Measurements from ENCODE around the gene PLEKHJ1. TPM values are rescaled to one million over a fixed set of nuclear protein-coding genes. Genes with fewer than 3 reads are reported as not detected.

PLEKHJ1 gene
- total and polyA plus RNA-seq, 9 of the 15 experiments (the other 6 are each of a cell fraction or from before 2014, with no cell fraction given): 1.5 to 188 (median 63.9) TPM

DNA sequence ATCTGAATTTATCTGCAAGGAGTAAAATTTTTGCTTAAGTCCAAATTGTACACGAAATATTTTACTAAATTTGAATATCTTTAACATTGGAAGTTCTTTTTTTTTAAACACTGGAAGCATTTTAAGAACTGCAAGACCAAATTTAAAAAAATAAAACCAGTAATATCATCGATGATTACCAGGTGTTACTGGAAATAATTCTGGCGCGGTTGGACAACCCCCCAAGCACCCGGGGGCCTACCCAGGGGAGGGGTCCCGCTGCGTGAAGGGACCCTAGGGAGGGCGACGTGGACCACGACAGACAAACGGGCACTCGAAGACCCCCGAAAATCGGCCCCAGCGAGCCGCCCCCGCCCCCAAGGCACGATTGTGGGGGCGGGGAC is 32.7 kb upstream of the PLEKHJ1 start (continued):
- TF ChIP-seq PURB (CRISPR knock-in tag; IDR thresholded peaks at IDR 0.05; ENCODE audit: low read depth): no peak
- TF ChIP-seq NFIX (CRISPR knock-in tag; IDR thresholded peaks at IDR 0.05; ENCODE audit: low read depth): no peak
- TF ChIP-seq ARID1B (IDR thresholded peaks at IDR 0.05): no peak
- no peak for TF ChIP-seq PYGO2 (tag; IDR thresholded peaks at IDR 0.05)
- no peak for TF ChIP-seq MTA3 (IDR thresholded peaks at IDR 0.05; ENCODE audit: borderline replicate concordance)
- TF ChIP-seq, protein P1, sequence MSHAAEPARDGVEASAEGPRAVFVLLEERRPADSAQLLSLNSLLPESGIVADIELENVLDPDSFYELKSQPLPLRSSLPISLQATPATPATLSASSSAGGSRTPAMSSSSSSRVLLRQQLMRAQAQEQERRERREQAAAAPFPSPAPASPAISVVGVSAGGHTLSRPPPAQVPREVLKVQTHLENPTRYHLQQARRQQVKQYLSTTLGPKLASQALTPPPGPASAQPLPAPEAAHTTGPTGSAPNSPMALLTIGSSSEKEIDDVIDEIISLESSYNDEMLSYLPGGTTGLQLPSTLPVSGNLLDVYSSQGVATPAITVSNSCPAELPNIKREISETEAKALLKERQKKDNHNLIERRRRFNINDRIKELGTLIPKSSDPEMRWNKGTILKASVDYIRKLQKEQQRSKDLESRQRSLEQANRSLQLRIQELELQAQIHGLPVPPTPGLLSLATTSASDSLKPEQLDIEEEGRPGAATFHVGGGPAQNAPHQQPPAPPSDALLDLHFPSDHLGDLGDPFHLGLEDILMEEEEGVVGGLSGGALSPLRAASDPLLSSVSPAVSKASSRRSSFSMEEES (CRISPR knock-in tag; IDR thresholded peaks at IDR 0.05): 0 out of 2 replicates have a peak, but pooled peaks have one; percentile 8
- TF ChIP-seq, protein P2, sequence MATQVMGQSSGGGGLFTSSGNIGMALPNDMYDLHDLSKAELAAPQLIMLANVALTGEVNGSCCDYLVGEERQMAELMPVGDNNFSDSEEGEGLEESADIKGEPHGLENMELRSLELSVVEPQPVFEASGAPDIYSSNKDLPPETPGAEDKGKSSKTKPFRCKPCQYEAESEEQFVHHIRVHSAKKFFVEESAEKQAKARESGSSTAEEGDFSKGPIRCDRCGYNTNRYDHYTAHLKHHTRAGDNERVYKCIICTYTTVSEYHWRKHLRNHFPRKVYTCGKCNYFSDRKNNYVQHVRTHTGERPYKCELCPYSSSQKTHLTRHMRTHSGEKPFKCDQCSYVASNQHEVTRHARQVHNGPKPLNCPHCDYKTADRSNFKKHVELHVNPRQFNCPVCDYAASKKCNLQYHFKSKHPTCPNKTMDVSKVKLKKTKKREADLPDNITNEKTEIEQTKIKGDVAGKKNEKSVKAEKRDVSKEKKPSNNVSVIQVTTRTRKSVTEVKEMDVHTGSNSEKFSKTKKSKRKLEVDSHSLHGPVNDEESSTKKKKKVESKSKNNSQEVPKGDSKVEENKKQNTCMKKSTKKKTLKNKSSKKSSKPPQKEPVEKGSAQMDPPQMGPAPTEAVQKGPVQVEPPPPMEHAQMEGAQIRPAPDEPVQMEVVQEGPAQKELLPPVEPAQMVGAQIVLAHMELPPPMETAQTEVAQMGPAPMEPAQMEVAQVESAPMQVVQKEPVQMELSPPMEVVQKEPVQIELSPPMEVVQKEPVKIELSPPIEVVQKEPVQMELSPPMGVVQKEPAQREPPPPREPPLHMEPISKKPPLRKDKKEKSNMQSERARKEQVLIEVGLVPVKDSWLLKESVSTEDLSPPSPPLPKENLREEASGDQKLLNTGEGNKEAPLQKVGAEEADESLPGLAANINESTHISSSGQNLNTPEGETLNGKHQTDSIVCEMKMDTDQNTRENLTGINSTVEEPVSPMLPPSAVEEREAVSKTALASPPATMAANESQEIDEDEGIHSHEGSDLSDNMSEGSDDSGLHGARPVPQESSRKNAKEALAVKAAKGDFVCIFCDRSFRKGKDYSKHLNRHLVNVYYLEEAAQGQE (IDR thresholded peaks at IDR 0.05; ENCODE audit: borderline replicate concordance): no peak
- TF ChIP-seq, protein P2 (CRISPR knock-in tag; IDR thresholded peaks at IDR 0.05; ENCODE audit: low read depth): no peak
- no peak for TF ChIP-seq ZNF699 (CRISPR knock-in tag; IDR thresholded peaks at IDR 0.05; ENCODE audit: insufficient replicate concordance)
- peak; percentile 31; the same call in 1 of the 2 replicates for TF ChIP-seq GATAD2A (IDR thresholded peaks at IDR 0.05)
- no peak for TF ChIP-seq ZNF134 (CRISPR knock-in tag; conservative IDR thresholded peaks at IDR 0.05)
- TF ChIP-seq ZNF282 (CRISPR knock-in tag; IDR thresholded peaks at IDR 0.05): no peak
- no peak for TF ChIP-seq NELFE (IDR thresholded peaks at IDR 0.05; ENCODE audit: insufficient read depth, insufficient read length)
- TF ChIP-seq SAP30 (IDR thresholded peaks at IDR 0.05; ENCODE audit: borderline replicate concordance, insufficient read depth, low read depth, low read length, poor library complexity, severe bottlenecking): no peak
- TF ChIP-seq HIVEP1 (CRISPR knock-in tag; IDR thresholded peaks at IDR 0.05): no peak
- no peak for TF ChIP-seq ZMIZ1 (IDR thresholded peaks at IDR 0.05; ENCODE audit: low read depth in 2 of 2, low read length in 2 of 2)

All from K562 (cell line).